Endometrial microvascular endothelial cells (primary cell): ENCODE data around the gene AHNAK2. TPM values are rescaled to one million over a fixed set of nuclear protein-coding genes. Genes with fewer than 3 reads are reported as not detected.

Experiments
- in situ Hi-C: cut with HindIII; loops from 2 replicates; pipeline ENCODE4 v1.10.0; 2017; ENCODE audit warnings: low sequenced_read_pairs, low pct_unique_long_range_greater_than_20kb; ENCODE audit errors: inconsistent ontology term
- total RNA-seq: library from RNA; depleted of rRNA; stranded (reverse); fragments of >200 nt; gene quantifications from one replicate; pipeline ENCODE4 v1.2.3, GENCODE V29; 2015; ENCODE audit errors: inconsistent ontology term

Gene AHNAK2
- total RNA-seq, 1 donor from 2014 or later = 41.5 TPM

GRCh38 chr14:104933746-104934733 is 44.1 kb downstream of the AHNAK2 start:
- in situ Hi-C loops = loop anchor here (10.0 kb wide), 1 partner anchor 121 kb away; no protein-coding TSS in a partner anchor

- in situ Hi-C loops = loop anchor here (10.0 kb wide), 1 partner anchor 122 kb away; no protein-coding TSS in a partner anchor
These were observed 45.2 kb downstream of the AHNAK2 start for GRCh38 chr14:104932676-104933631.

GRCh38 chr14:104931771-104932675 is 46.2 kb downstream of the AHNAK2 start:
- in situ Hi-C loops = loop anchor here (10.0 kb wide), 1 partner anchor 123 kb away; no protein-coding TSS in a partner anchor

GRCh38 chr14:104931304-104931770 is 46.8 kb downstream of the AHNAK2 start:
- in situ Hi-C loops = loop anchor here (10.0 kb wide), 1 partner anchor 123 kb away; no protein-coding TSS in a partner anchor

GRCh38 chr14:104930526-104931303 is 47.5 kb downstream of the AHNAK2 start:
- in situ Hi-C loops = loop anchor here (10.0 kb wide), 1 partner anchor 124 kb away; no protein-coding TSS in a partner anchor

GRCh38 chr14:104929268-104930230 is 48.6 kb downstream of the AHNAK2 start:
- in situ Hi-C loops = loop anchor here (10.0 kb wide), 1 partner anchor 125 kb away; no protein-coding TSS in a partner anchor

GRCh38 chr14:104928391-104929133 is 49.6 kb downstream of the AHNAK2 start:
- in situ Hi-C loops = no loop called here

GRCh38 chr14:104927901-104928300 is 50.3 kb downstream of the AHNAK2 start:
- in situ Hi-C loops = no loop called here

- in situ Hi-C loops = no loop called here
These were observed 50.8 kb downstream of the AHNAK2 start for GRCh38 chr14:104927432-104927816.

- in situ Hi-C loops = no loop called here
These were observed 51.3 kb downstream of the AHNAK2 start for GRCh38 chr14:104926619-104927431.

- in situ Hi-C loops = no loop called here
These were observed 52.1 kb downstream of the AHNAK2 start for GRCh38 chr14:104925855-104926609.

GRCh38 chr14:104925214-104925854 is 52.8 kb downstream of the AHNAK2 start:
- in situ Hi-C loops = no loop called here

- in situ Hi-C loops = no loop called here
These were observed 53.6 kb downstream of the AHNAK2 start, which contains the start of gene PLD4 for GRCh38 chr14:104924421-104925213. Gene PLD4, plus strand, starts transcription at chr14:104924879. Its CDS starts 2,262 bp downstream, at chr14:104927141.
